Mesenchymal stem cell (in vitro differentiated cells and primary cell): Measurements from ENCODE around the gene CCDC122.

Experiments used
- DNase-seq: peaks from one replicate; pipeline ENCODE4 v3.0.0-alpha.2; 2013
- H2AFZ ChIP-seq: one replicate; pipeline ENCODE4 v1.6.1; 2013; ENCODE audit warnings: low read depth, mild to moderate bottlenecking, control low read depth, inconsistent platforms, low read length, moderate library complexity
- H2AK5ac ChIP-seq: 2 replicates; pipeline ENCODE4 v1.6.1; 2013; ENCODE audit warnings: low read length, moderate library complexity, mild to moderate bottlenecking, inconsistent platforms; ENCODE audit not compliant: severe bottlenecking
- H2BK120ac ChIP-seq: one replicate; pipeline ENCODE4 v1.6.1; 2013; ENCODE audit warnings: low read depth, mild to moderate bottlenecking, inconsistent platforms, low read length, moderate library complexity
- H2BK12ac ChIP-seq, 2 experiments: one replicate each; pipeline ENCODE4 v1.6.1; 2013; ENCODE audit warnings: inconsistent platforms in 2 of 2, low read length in 2 of 2, mild to moderate bottlenecking in 2 of 2, moderate library complexity in 2 of 2, control low read depth in 1 of 2
- H2BK15ac ChIP-seq: one replicate; pipeline ENCODE4 v1.6.1; 2013; ENCODE audit warnings: mild to moderate bottlenecking, low read depth, inconsistent platforms; ENCODE audit not compliant: poor library complexity, severe bottlenecking
- H2BK5ac ChIP-seq: 2 replicates; pipeline ENCODE4 v1.6.1; 2013; ENCODE audit warnings: low read depth, mild to moderate bottlenecking, low read length, control low read depth, inconsistent platforms; ENCODE audit not compliant: poor library complexity, severe bottlenecking
- H3K14ac ChIP-seq, 2 experiments: one replicate each; pipeline ENCODE4 v1.6.1; 2013; ENCODE audit warnings: inconsistent platforms in 2 of 2, low read length in 2 of 2, control low read depth in 1 of 2, mild to moderate bottlenecking in 1 of 2, moderate library complexity in 1 of 2
- H3K18ac ChIP-seq, 2 experiments: one replicate each; pipeline ENCODE4 v1.6.1; 2013; ENCODE audit warnings: inconsistent platforms in 2 of 2, low read length in 2 of 2, control low read depth in 1 of 2, low read depth in 1 of 2, mild to moderate bottlenecking in 1 of 2
- H3K23ac ChIP-seq, 2 experiments: one replicate each; pipeline ENCODE4 v1.6.1; 2013; ENCODE audit warnings: inconsistent platforms in 2 of 2, low read length in 2 of 2, mild to moderate bottlenecking in 2 of 2, moderate library complexity in 2 of 2, control low read depth in 1 of 2
- H3K27ac ChIP-seq: 2 replicates; pipeline ENCODE4 v1.5.1; 2013; ENCODE audit warnings: mild to moderate bottlenecking, moderate library complexity, low read length, control low read depth, inconsistent platforms; ENCODE audit not compliant: poor library complexity, severe bottlenecking
- H3K27me3 ChIP-seq, 2 experiments: 2 replicates each; pipeline versions ENCODE4 v1.6.1 to v1.7.0; 2013; ENCODE audit warnings: low read length in 2 of 2, mild to moderate bottlenecking in 2 of 2, moderate library complexity in 2 of 2, control low read depth in 1 of 2, inconsistent platforms in 1 of 2; ENCODE audit not compliant: control insufficient read depth in 1 of 2, insufficient read depth in 1 of 2
- H3K36me3 ChIP-seq, 2 experiments: 2 replicates each; pipeline versions ENCODE4 v1.6.1 to v1.7.0; 2013; ENCODE audit warnings: low read length in 2 of 2, control low read depth in 1 of 2, inconsistent platforms in 1 of 2, low read depth in 1 of 2, mild to moderate bottlenecking in 1 of 2; ENCODE audit not compliant: insufficient read depth in 2 of 2, control insufficient read depth in 1 of 2
- H3K4ac ChIP-seq, 2 experiments: one replicate each; pipeline ENCODE4 v1.6.1; 2013; ENCODE audit warnings: inconsistent platforms in 2 of 2, low read length in 2 of 2, mild to moderate bottlenecking in 2 of 2, moderate library complexity in 2 of 2, control low read depth in 1 of 2, low read depth in 1 of 2
- H3K4me1 ChIP-seq: 2 replicates; pipeline ENCODE4 v1.6.1; 2013; ENCODE audit warnings: low read depth, low read length, control low read depth; ENCODE audit not compliant: control insufficient read depth, insufficient read depth
- H3K4me2 ChIP-seq: 2 replicates; pipeline ENCODE4 v1.6.1; 2013; ENCODE audit warnings: low read length, mild to moderate bottlenecking, inconsistent platforms; ENCODE audit not compliant: poor library complexity, severe bottlenecking
- H3K4me3 ChIP-seq, 2 experiments: 2 replicates each; pipeline versions ENCODE4 v1.5.1 to v1.7.0; 2013; ENCODE audit warnings: low read length in 2 of 2, mild to moderate bottlenecking in 2 of 2, control low read depth in 1 of 2, low read depth in 1 of 2; ENCODE audit not compliant: insufficient read depth in 1 of 2
- H3K79me1 ChIP-seq: replicated peaks from 2 replicates; pipeline ENCODE4 v1.6.1; 2013; ENCODE audit warnings: mild to moderate bottlenecking, control low read depth, low read length, inconsistent platforms; ENCODE audit not compliant: poor library complexity, severe bottlenecking
- H3K9ac ChIP-seq: 2 replicates; pipeline ENCODE4 v1.7.0; 2013; ENCODE audit warnings: mild to moderate bottlenecking, low read length, moderate library complexity
- H3K9me3 ChIP-seq: 2 replicates; pipeline ENCODE4 v1.7.0; 2013; ENCODE audit warnings: mild to moderate bottlenecking, low read length; ENCODE audit not compliant: control insufficient read depth
- H4K8ac ChIP-seq: one replicate; pipeline ENCODE4 v1.6.1; 2013; ENCODE audit warnings: inconsistent platforms, mild to moderate bottlenecking, low read length, moderate library complexity
- H4K91ac ChIP-seq: one replicate; pipeline ENCODE4 v1.6.1; 2013; ENCODE audit warnings: mild to moderate bottlenecking, low read length, inconsistent platforms
- WGBS: methylation state at CpG from one replicate; pipeline ENCODE4 v1.1.7; 2013; ENCODE audit warnings: mixed read lengths; 5-methylcytosine and 5-hydroxymethylcytosine counted together

The CCDC122 gene

GRCh38 chr13:43808676-43809075 is 70.9 kb downstream of the CCDC122 start:
- no peak overlapping the region for H2BK12ac ChIP-seq
- H4K91ac ChIP-seq, result no peak overlapping the region
- H2BK5ac ChIP-seq, result no peak overlapping the region
- no peak overlapping the region for H2AK5ac ChIP-seq
- H2BK120ac ChIP-seq, result no peak overlapping the region
- H3K23ac ChIP-seq, result no peak overlapping the region
- H3K9me3 ChIP-seq, result no peaks in the 10 kb centered on the region
- H3K79me1 ChIP-seq, result no peaks in the 10 kb centered on the region
- no peaks in the 10 kb centered on the region for H3K27me3 ChIP-seq
- no peak overlapping the region for H2AFZ ChIP-seq
- H3K4me2 ChIP-seq, result no peak overlapping the region
- no peaks in the 10 kb centered on the region for H3K36me3 ChIP-seq
- no peak overlapping the region for H3K18ac ChIP-seq
- H3K4me3 ChIP-seq, result no peak overlapping the region
- H3K9ac ChIP-seq, result no peak overlapping the region
- H4K8ac ChIP-seq, result no peak overlapping the region
- DNase-seq, result no peak
- no peak overlapping the region for H3K14ac ChIP-seq
- no peak overlapping the region for H2BK15ac ChIP-seq
- H3K4me1 ChIP-seq, result peaks cover 2% of the 10 kb centered on the region
- H3K27ac ChIP-seq, result no peak overlapping the region
- no peak overlapping the region for H3K4ac ChIP-seq

GRCh38 chr13:43805681-43806128 is 73.8 kb downstream of the CCDC122 start:
- Histone ChIP-seq H4K8ac (peak overlapping the region; percentile 75), H3K18ac (no peak overlapping the region), H2AK5ac (no peak overlapping the region), H3K14ac (no peak overlapping the region), H3K36me3 (no peaks in the 10 kb centered on the region), H3K9ac (no peak overlapping the region), H3K27me3 (no peaks in the 10 kb centered on the region), H3K4me3 (no peak overlapping the region), H3K79me1 (no peaks in the 10 kb centered on the region), H3K4me1 (peaks cover 2% of the 10 kb centered on the region), H3K4me2 (no peak overlapping the region), H3K23ac (no peak overlapping the region), H2BK5ac (no peak overlapping the region), H3K27ac (no peak overlapping the region), H3K4ac (no peak overlapping the region), H4K91ac (no peak overlapping the region), H3K9me3 (no peaks in the 10 kb centered on the region), H2BK12ac (peak overlapping the region in 1 of 2 experiments; percentile 8), H2BK120ac (no peak overlapping the region), H2AFZ (no peak overlapping the region), H2BK15ac (no peak overlapping the region)
- peak; percentile 40 for DNase-seq
- 93% methylated on average over 6 of the region's 6 CpGs for WGBS

GRCh38 chr13:43805071-43805468 is 74.5 kb downstream of the CCDC122 start:
- Histone ChIP-seq H2BK120ac (no peak overlapping the region), H3K27me3 (no peaks in the 10 kb centered on the region), H4K8ac (peak overlapping the region; percentile 24), H3K14ac (no peak overlapping the region), H2AK5ac (no peak overlapping the region), H3K27ac (peak overlapping the region; percentile 85), H3K79me1 (no peaks in the 10 kb centered on the region), H3K18ac (peak overlapping the region in 1 of 2 experiments; percentile 37), H3K4me3 (peak overlapping the region in 1 of 2 experiments; percentile 48), H3K9ac (peak overlapping the region; percentile 80), H3K4me2 (peak overlapping the region; percentile 79), H2AFZ (no peak overlapping the region), H3K4me1 (peaks cover 2% of the 10 kb centered on the region), H2BK5ac (no peak overlapping the region), H2BK15ac (no peak overlapping the region), H3K4ac (no peak overlapping the region), H4K91ac (no peak overlapping the region), H3K36me3 (no peaks in the 10 kb centered on the region), H3K23ac (no peak overlapping the region), H3K9me3 (no peaks in the 10 kb centered on the region), H2BK12ac (no peak overlapping the region)
- WGBS, result 0% methylated on average over 3 of the region's 3 CpGs
- DNase-seq, result peak; percentile 86

- Histone ChIP-seq H3K4me3 (peak overlapping the region in 1 of 2 experiments; percentile 48), H2BK120ac (no peak overlapping the region), H3K27me3 (no peaks in the 10 kb centered on the region), H3K36me3 (no peaks in the 10 kb centered on the region), H3K27ac (peak overlapping the region; percentile 85), H4K8ac (peak overlapping the region; percentile 24), H3K18ac (peak overlapping the region in 1 of 2 experiments; percentile 37), H2AK5ac (no peak overlapping the region), H2AFZ (no peak overlapping the region), H2BK15ac (no peak overlapping the region), H3K4me1 (peaks cover 2% of the 10 kb centered on the region), H3K79me1 (no peaks in the 10 kb centered on the region), H2BK5ac (no peak overlapping the region), H2BK12ac (no peak overlapping the region), H3K23ac (no peak overlapping the region), H3K4me2 (peak overlapping the region; percentile 79), H3K4ac (no peak overlapping the region), H3K9me3 (no peaks in the 10 kb centered on the region), H4K91ac (no peak overlapping the region), H3K14ac (no peak overlapping the region), H3K9ac (peak overlapping the region; percentile 80)
- WGBS, result 0% methylated on average over 1 of the region's 5 CpGs
- peak; percentile 77 for DNase-seq
Measured at GRCh38 chr13:43804461-43805070, 75.0 kb downstream of the CCDC122 start.
